ENCODE results near the gene LRRC8A.
A peak's percentile ranks its signal among the peaks of the same experiment; 100 is the strongest.

LRRC8A gene

GRCh38 chr9:128920381-128921058 lies 38.6 kb downstream of the LRRC8A start, which contains the start of gene PHYHD1:
Gene PHYHD1 (plus strand): TSS chr9:128920982. CDS start chr9:128922324, 1,342 bp downstream.
- Histone ChIP-seq H3K4me1 (ENCODE audit: control insufficient read depth, low read length) (peaks cover 17% of the 10 kb centered on the region), H3K36me3 (ENCODE audit: control insufficient read depth, low read length) (peaks cover 20% of the 10 kb centered on the region), H3K9me3 (ENCODE audit: control insufficient read depth, insufficient read depth, low read length) (no peaks in the 10 kb centered on the region), H3K4me3 (ENCODE audit: low read length) (peak within 1 kb of the TSS; percentile 77), H3K27ac (ENCODE audit: low read depth, low read length) (peak within 1 kb of the TSS; percentile 94), H3K9me2 (replicated peaks; ENCODE audit: control insufficient read depth, low read length) (no peaks in the 10 kb centered on the region), H4K20me1 (ENCODE audit: control insufficient read depth, insufficient read depth, low read depth, low read length) (no peaks in the 10 kb centered on the region), H3K4me2 (ENCODE audit: low read length) (peak within 1 kb of the TSS; percentile 91), H3F3A (ENCODE audit: control insufficient read depth, insufficient read depth) (peaks cover 5% of the 10 kb centered on the region; the same call in 1 of the 2 replicates), H3K27me3 (ENCODE audit: control insufficient read depth, low read length) (no peaks in the 10 kb centered on the region), H3K79me2 (ENCODE audit: control insufficient read depth, low read length) (peaks cover 6% of the 10 kb centered on the region; the same call in 1 of the 2 replicates)
- TF ChIP-seq EZH2phosphoT487 (IDR thresholded peaks at IDR 0.05; ENCODE audit: borderline replicate concordance, low read length) (no peak), CTCF (IDR thresholded peaks at IDR 0.05; ENCODE audit: low read depth, low read length, poor library complexity, severe bottlenecking) (no peak)

- Histone ChIP-seq H3K4me1 (ENCODE audit: control insufficient read depth, low read length) (peaks cover 17% of the 10 kb centered on the region), H3F3A (ENCODE audit: control insufficient read depth, insufficient read depth) (peaks cover 4% of the 10 kb centered on the region; the same call in 1 of the 2 replicates), H3K9me2 (replicated peaks; ENCODE audit: control insufficient read depth, low read length) (no peaks in the 10 kb centered on the region), H3K27ac (ENCODE audit: low read depth, low read length) (peak overlapping the region; percentile 94), H3K9me3 (ENCODE audit: control insufficient read depth, insufficient read depth, low read length) (no peaks in the 10 kb centered on the region), H3K79me2 (ENCODE audit: control insufficient read depth, low read length) (peaks cover 6% of the 10 kb centered on the region; the same call in 1 of the 2 replicates), H4K20me1 (ENCODE audit: control insufficient read depth, insufficient read depth, low read depth, low read length) (no peaks in the 10 kb centered on the region), H3K27me3 (ENCODE audit: control insufficient read depth, low read length) (no peaks in the 10 kb centered on the region), H3K4me2 (ENCODE audit: low read length) (peak overlapping the region; percentile 91), H3K4me3 (ENCODE audit: low read length) (peak overlapping the region; percentile 77), H3K36me3 (ENCODE audit: control insufficient read depth, low read length) (peaks cover 15% of the 10 kb centered on the region)
- TF ChIP-seq EZH2phosphoT487 (IDR thresholded peaks at IDR 0.05; ENCODE audit: borderline replicate concordance, low read length) (no peak), CTCF (IDR thresholded peaks at IDR 0.05; ENCODE audit: low read depth, low read length, poor library complexity, severe bottlenecking) (no peak)
Observed at GRCh38 chr9:128921881-128922763, 40.2 kb downstream of the LRRC8A start.

GRCh38 chr9:128923493-128923883 lies 41.6 kb downstream of the LRRC8A start:
- H4K20me1 ChIP-seq (ENCODE audit: control insufficient read depth, insufficient read depth, low read depth, low read length) = no peaks in the 10 kb centered on the region
- no peak overlapping the region for H3K4me2 ChIP-seq (ENCODE audit: low read length)
- no peak for TF ChIP-seq EZH2phosphoT487 (IDR thresholded peaks at IDR 0.05; ENCODE audit: borderline replicate concordance, low read length)
- no peak for TF ChIP-seq CTCF (IDR thresholded peaks at IDR 0.05; ENCODE audit: low read depth, low read length, poor library complexity, severe bottlenecking)
- no peak overlapping the region for H3K4me3 ChIP-seq (ENCODE audit: low read length)
- peaks cover 23% of the 10 kb centered on the region for H3K4me1 ChIP-seq (ENCODE audit: control insufficient read depth, low read length)
- no peaks in the 10 kb centered on the region for H3K9me2 ChIP-seq (replicated peaks; ENCODE audit: control insufficient read depth, low read length)
- H3K79me2 ChIP-seq (ENCODE audit: control insufficient read depth, low read length) = peaks cover 6% of the 10 kb centered on the region; the same call in 1 of the 2 replicates
- H3F3A ChIP-seq (ENCODE audit: control insufficient read depth, insufficient read depth) = peaks cover 3% of the 10 kb centered on the region; the same call in 1 of the 2 replicates
- no peak overlapping the region for H3K27ac ChIP-seq (ENCODE audit: low read depth, low read length)
- no peaks in the 10 kb centered on the region for H3K27me3 ChIP-seq (ENCODE audit: control insufficient read depth, low read length)
- H3K9me3 ChIP-seq (ENCODE audit: control insufficient read depth, insufficient read depth, low read length) = no peaks in the 10 kb centered on the region
- H3K36me3 ChIP-seq (ENCODE audit: control insufficient read depth, low read length) = peaks cover 6% of the 10 kb centered on the region

Measured in DOHH2 (cell line).